Neural progenitor cell (in vitro differentiated cells): Measurements from ENCODE around the gene OVCH2.

Experiments used
- EZH2phosphoT487 ChIP-seq: fragments of 200-600 bp; sonication (generic); IDR thresholded peaks from 2 replicates; pipeline ENCODE4 v1.6.1; 2017; ENCODE audit warnings: antibody characterized with exemption
- TF ChIP-seq, protein P1 (sequence below): fragments of 200-600 bp; sonication (generic); IDR thresholded peaks from 2 replicates; pipeline ENCODE4 v1.5.1; 2017; ENCODE audit warnings: antibody characterized with exemption, mild to moderate bottlenecking

GRCh38 chr11:7642747-7643146 lies 63.5 kb downstream of the OVCH2 start:
- no peak for TF ChIP-seq EZH2phosphoT487
- TF ChIP-seq, protein P1, sequence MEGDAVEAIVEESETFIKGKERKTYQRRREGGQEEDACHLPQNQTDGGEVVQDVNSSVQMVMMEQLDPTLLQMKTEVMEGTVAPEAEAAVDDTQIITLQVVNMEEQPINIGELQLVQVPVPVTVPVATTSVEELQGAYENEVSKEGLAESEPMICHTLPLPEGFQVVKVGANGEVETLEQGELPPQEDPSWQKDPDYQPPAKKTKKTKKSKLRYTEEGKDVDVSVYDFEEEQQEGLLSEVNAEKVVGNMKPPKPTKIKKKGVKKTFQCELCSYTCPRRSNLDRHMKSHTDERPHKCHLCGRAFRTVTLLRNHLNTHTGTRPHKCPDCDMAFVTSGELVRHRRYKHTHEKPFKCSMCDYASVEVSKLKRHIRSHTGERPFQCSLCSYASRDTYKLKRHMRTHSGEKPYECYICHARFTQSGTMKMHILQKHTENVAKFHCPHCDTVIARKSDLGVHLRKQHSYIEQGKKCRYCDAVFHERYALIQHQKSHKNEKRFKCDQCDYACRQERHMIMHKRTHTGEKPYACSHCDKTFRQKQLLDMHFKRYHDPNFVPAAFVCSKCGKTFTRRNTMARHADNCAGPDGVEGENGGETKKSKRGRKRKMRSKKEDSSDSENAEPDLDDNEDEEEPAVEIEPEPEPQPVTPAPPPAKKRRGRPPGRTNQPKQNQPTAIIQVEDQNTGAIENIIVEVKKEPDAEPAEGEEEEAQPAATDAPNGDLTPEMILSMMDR, result no peak
